Activated CD4-positive, alpha-beta T cell treated with anti-CD3 and anti-CD28 coated beads, Interleukin-2, amount 10 ng/mL, durations not matched to agents 24 days and 14 days (primary cell): Measurements from ENCODE around the gene PTP4A2. TPM values are rescaled to one million over a fixed set of nuclear protein-coding genes. Genes with fewer than 3 reads are reported as not detected.

Experiments used
- DNase-seq: peaks from one replicate; pipeline ENCODE4 v3.0.0; 2022
- H3K27ac Mint-ChIP-seq: one replicate; pipeline ENCODE4 v1.8.0; 2022; ENCODE audit warnings: mild to moderate bottlenecking, mixed read lengths
- H3K27me3 Mint-ChIP-seq: one replicate; pipeline ENCODE4 v1.8.0; 2022; ENCODE audit warnings: mixed read lengths
- H3K36me3 Mint-ChIP-seq: one replicate; pipeline ENCODE4 v1.8.0; 2022; ENCODE audit warnings: low read depth, mild to moderate bottlenecking, mixed read lengths
- H3K4me1 Mint-ChIP-seq: one replicate; pipeline ENCODE4 v1.8.0; 2021; ENCODE audit warnings: mixed read lengths
- H3K4me3 Mint-ChIP-seq: one replicate; pipeline ENCODE4 v1.8.0; 2022; ENCODE audit warnings: mild to moderate bottlenecking, moderate library complexity, mixed read lengths
- H3K9me3 Mint-ChIP-seq: one replicate; pipeline ENCODE4 v1.8.0; 2021; ENCODE audit warnings: mixed read lengths
- intact Hi-C: fragments of 100-400 bp; cut with micrococcal nuclease; formaldehyde crosslinking; loops from one replicate; pipeline ENCODE4 v1.15.1; 2023
- total RNA-seq: library from RNA; stranded (reverse); gene quantifications from 2 replicates; pipeline ENCODE4 v1.2.3, GENCODE V29; 2022

PTP4A2 gene
- total RNA-seq, 1 donor from 2014 or later: 363 TPM

DNA sequence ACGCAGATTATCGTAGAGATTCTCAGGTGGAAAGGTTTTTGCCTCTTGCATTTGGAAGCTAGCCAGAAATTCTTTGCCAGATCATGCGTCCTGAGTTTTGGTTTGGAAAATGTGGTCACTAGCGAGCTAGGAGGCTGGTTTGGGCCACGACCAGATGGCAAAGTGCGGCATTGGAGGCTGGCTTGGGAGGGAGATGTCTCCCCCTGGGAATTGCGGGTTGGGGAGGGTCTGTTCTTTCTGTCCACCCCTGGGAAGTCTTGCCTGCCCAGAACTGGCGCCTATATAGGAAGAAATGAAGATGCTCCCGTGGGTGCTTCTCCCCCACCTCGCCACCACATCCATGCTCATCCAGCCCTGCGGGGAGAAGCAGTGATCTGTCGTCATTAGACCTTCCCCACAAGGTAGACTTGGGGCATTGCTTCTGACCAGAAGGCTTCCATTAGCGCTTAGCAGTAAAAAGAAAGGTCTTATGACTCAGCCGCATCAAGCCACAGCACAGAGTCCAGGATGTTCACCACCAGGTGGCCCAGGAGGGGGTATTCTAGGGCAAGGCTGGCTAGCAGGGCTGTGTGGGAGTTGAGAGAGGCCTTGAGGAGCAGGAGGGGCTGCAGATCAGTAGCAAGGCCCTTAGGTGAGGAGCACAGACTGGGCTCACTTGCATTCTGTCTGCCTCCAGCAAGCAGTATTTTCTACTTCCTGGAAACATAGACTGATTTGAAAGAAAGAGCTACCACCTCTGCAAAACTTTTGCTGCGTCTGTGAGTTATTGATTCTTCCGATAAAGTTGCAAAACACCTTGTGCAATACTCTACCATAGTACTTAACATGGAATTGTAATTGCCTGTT, 1.5 kb upstream of the PTP4A2 start:
- Mint-ChIP-seq H3K36me3 (peaks cover 23% of the 10 kb centered on the region), H3K4me1 (peaks cover 64% of the 10 kb centered on the region), H3K9me3 (no peaks in the 10 kb centered on the region), H3K27ac (peak overlapping the region; percentile 96), H3K27me3 (no peaks in the 10 kb centered on the region), H3K4me3 (peak overlapping the region; percentile 76)
- intact Hi-C loops: loop anchor here (1.0 to 5.0 kb wide), 5 partner anchors 8 to 313 kb away; partner anchors contain the start of genes KHDRBS1, LCK and TMEM39B
- DNase-seq: peak; percentile 93

DNA sequence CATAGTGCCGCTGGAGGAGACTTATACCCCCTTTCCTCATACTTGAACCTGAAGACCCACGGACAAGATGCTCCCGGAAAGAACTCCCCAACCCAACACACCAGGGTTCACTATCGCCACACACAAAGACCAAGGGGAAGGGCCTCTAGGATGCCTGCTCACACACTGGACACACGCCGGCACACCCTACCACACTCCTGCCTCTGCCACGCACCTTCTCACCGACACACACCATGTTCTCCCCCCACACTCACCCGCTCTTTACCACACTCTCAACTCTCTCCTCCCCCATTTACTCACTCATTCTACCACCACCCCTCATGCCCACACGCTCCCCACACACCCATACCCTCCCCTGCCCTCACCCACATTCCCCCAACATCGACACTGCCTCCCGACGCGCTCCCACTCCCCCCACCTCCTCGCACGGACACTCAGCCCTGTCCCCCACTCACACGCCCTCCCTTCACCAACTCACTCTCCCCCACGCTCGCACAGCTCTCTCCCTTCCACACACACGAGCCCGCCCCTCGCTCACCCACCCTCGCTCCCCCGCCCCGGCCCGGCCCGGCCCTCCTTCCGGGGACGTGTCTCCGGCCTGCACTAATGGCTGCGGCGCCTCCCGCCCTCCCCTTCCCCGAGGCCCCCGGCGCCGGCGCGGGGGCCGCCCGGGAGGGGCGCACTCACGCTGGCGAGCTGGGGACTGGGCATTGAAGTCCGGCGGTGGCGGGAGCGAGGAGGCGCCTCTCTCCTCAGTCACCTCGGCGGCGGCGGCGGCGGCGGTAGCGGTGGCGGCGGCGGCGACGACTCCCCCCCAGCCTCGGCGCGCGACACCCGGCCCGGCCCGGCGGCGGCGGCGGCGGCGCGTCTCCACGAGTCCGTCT, 626 bp downstream of the PTP4A2 start:
- DNase-seq: peak; percentile 92
- Mint-ChIP-seq H3K4me3 (peak overlapping the region; percentile 95), H3K4me1 (peaks cover 67% of the 10 kb centered on the region), H3K27ac (peak overlapping the region; percentile 93), H3K9me3 (no peaks in the 10 kb centered on the region), H3K27me3 (no peaks in the 10 kb centered on the region), H3K36me3 (peaks cover 29% of the 10 kb centered on the region)
- intact Hi-C loops: loop anchor here (2.0 to 5.0 kb wide), 2 partner anchors 75 to 135 kb away; partner anchors contain the start of genes KHDRBS1 and TMEM39B

DNA sequence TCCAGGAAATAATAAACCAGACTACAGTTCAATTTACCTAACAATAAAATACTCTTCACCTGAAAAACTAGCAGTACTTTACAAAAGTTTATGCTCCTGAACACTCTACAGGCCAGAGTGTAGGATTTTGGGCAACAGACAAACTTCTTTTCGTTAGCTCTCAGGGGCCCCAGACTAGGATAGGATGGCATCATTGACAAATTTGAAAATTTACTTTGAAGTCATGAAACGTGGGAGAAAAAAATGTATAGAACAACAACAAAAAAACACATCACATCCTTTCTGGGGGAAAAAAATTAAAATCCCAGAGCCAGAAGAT, 1.2 kb downstream of the PTP4A2 start:
- peak overlapping the region; percentile 93 for H3K27ac Mint-ChIP-seq
- no peaks in the 10 kb centered on the region for H3K9me3 Mint-ChIP-seq
- peak overlapping the region; percentile 95 for H3K4me3 Mint-ChIP-seq
- no peak for DNase-seq
- intact Hi-C loops: loop anchor here (5.0 kb wide), 1 partner anchor 135 kb away; the partner anchor contains the start of gene TMEM39B
- H3K4me1 Mint-ChIP-seq: peaks cover 68% of the 10 kb centered on the region
- no peaks in the 10 kb centered on the region for H3K27me3 Mint-ChIP-seq
- peaks cover 32% of the 10 kb centered on the region for H3K36me3 Mint-ChIP-seq

DNA sequence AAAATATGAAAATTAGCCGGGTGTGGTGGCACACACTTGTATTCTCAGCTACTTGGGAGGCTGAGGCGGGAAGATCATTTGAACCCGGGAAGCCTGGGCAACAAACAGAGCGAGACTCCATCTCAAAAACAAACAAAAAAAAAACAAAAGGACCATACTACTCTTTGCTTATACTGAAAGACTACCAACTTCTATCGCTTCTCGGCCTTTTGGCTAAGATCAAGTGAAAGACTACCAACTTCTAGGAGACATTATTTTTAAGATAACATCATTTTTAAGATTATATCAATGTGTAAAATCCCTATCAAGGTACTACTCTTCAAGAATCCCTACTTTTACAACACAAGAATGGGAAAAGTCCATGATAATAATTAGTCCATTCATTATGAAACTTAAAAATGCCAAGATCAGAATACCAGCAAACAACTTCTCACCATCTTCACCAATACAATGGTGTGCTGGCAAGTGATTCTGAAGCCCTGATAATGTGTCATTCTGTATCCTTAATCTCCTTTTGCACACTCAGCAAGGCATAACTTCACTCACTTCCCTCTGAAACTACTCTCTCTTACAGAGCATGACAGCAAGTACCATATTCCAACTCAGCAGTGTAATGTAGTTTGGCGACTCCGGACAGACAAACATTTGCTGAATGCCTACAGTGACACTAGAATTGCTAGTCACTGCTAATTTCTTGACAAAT, 1.7 kb downstream of the PTP4A2 start:
- Mint-ChIP-seq H3K27ac (peak overlapping the region; percentile 93), H3K36me3 (peaks cover 32% of the 10 kb centered on the region), H3K4me3 (peak overlapping the region; percentile 95), H3K9me3 (no peaks in the 10 kb centered on the region), H3K4me1 (peaks cover 72% of the 10 kb centered on the region), H3K27me3 (no peaks in the 10 kb centered on the region)
- peak; percentile 72 for DNase-seq
- intact Hi-C loops: loop anchor here (5.0 kb wide), 1 partner anchor 136 kb away; the partner anchor contains the start of gene TMEM39B

DNA sequence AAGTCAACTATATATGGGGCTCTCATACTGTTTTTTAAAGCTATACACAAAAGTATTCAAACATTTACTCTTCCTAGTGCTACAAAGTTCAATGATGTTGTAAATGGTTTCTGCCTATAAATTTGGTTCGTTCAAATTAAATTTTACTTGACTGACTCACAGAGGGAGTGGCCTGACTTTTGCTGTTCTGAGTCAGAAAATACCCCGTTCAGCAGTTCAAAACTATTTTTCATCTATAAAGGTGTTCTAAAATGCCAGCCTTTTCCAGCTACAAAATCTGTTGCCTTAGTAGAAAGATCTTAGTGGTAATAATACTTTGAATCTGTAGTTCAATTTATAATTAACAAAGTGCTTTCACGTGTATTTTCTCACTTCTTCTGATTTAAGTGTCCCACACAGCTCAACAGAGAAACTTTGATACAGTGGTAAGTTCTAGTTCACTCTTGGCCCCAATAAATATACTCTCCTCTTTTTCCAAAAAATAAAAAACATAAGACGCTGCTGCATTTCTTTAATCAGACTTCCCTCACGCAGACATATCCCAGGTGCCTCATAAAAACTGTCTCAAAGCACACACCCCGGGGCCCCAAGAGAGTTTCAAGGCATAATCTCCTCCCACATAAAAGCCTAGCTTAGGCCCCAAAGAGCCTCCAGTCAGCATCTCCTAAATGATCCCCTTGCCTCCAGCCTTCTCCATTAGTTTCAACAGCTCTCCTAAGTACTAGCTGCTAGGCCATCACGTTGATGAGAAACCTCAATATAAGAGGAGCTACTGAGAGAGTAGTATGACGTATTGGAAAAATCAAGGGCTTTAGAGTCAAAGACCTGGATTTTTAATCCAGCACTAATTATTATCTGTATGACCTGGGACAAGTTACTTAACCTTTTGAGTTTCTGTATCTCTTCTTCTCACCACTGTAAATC, 3.2 kb downstream of the PTP4A2 start:
- peak; percentile 76 for DNase-seq
- H3K27ac Mint-ChIP-seq: peak overlapping the region; percentile 93
- no peaks in the 10 kb centered on the region for H3K9me3 Mint-ChIP-seq
- H3K4me1 Mint-ChIP-seq: peaks cover 74% of the 10 kb centered on the region
- peaks cover 37% of the 10 kb centered on the region for H3K36me3 Mint-ChIP-seq
- intact Hi-C loops: loop anchor here (5.0 kb wide), 1 partner anchor 137 kb away; the partner anchor contains the start of gene TMEM39B
- no peaks in the 10 kb centered on the region for H3K27me3 Mint-ChIP-seq
- peak overlapping the region; percentile 95 for H3K4me3 Mint-ChIP-seq

DNA sequence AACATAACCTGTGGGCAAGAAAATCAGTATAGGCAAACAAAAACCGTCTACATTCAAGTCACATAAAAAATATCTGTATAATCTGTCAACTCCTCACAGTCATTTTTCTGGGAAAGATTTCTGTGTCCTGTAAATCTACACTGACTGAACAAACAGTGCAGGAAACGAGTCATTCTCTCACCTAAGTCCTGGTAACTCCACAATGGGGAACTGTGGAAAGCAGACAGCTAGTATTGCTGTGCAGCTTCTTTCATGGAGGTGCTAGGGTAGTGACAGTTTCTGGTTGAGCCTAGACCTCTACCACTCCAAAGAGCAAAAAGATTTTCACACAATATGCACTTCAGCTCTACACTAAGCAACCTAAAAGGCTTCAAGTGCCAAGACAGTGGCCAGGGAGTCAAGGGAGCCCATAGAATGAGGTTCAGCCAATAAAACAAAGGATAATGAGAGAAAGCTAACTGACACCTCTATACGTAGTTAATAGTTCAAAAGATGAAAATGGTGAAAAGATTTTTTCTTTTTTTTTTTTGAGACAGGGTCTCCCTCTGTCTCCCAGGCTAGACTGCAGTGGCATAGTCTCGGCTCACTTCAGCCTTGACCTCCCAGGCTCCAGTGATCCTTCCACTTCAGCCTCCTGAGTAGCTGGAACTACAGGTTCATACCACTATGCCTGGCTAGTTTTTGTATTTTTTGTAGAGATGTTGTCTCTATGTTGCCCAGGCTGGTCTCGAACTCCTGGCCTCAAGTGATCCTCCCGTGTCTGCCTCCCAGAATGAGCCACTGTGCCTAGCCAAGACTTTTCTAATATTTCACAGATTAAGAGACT, 5.5 kb downstream of the PTP4A2 start:
- DNase-seq: peak; percentile 71
- Mint-ChIP-seq H3K9me3 (no peaks in the 10 kb centered on the region), H3K27me3 (no peaks in the 10 kb centered on the region), H3K36me3 (peaks cover 43% of the 10 kb centered on the region), H3K27ac (peak overlapping the region; percentile 93), H3K4me1 (peaks cover 69% of the 10 kb centered on the region), H3K4me3 (peak overlapping the region; percentile 95)
- intact Hi-C loops: no loop called here

DNA sequence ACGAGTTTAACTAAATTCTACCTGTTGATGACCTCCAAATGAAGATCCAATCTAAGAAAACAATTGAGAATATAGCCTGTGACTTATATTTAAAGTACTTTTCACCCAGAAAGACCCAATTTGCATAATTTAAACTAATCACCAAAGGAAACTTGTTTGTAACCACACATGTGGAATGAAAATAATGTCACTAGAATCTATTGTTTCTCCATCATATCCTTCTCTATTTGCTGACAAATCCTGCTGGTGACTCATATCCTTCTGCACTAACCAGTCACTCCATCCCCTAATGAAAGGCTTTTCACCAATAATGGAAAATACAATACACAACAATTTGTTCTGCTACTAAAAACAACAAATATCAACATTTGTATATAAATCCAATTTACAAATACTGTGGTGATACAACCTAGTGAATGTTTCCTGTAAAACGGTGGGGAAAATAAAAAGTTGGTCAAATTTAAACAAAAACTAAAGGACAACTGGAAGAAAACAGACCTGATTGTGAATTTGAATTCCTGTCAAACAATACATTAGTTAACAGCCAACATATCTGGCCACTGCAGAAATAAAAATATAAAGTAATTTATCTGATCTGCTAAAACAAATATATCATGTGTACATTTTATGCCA, 6.5 kb downstream of the PTP4A2 start:
- DNase-seq: no peak
- Mint-ChIP-seq H3K4me3 (peak overlapping the region; percentile 95), H3K27me3 (no peaks in the 10 kb centered on the region), H3K4me1 (peaks cover 76% of the 10 kb centered on the region), H3K9me3 (no peaks in the 10 kb centered on the region), H3K27ac (peak overlapping the region; percentile 93), H3K36me3 (peaks cover 39% of the 10 kb centered on the region)
- intact Hi-C loops: loop anchor here (1.0 kb wide), 2 partner anchors 8 to 40 kb away; no protein-coding TSS in a partner anchor

DNA sequence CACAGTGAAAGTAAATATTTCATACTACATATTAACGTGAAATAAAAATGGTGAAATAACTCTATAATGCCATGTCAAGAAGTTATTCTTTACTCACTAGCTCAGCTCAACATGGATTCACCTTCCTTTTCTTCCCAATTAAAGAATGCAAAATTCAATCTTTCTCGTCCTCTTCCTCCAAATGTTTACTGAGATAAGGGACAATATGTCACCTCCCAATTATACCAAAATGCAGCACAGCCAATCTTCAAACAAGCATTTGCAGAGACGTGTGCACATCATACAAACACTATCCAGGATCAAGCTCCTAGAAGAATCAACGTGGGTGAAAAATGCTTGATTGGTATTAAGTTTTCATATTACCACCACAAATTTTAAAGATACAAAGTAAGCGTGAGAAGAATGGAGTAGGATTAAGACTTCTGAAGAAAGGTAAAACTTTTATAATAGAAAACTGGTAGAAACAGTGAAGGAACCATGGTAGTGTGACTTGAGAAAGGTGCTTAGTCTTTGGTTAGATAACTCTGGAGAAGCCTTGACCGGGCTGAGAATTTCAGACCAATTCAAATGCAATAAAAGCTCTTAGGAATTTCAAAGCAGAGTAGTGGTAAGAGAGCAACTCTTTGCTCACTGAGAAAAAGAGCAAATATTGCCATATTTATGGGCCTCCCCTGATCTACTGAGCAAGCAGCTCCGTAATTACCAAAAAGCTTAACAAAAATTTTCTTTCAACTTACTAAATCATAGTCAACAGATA, 7.2 kb downstream of the PTP4A2 start:
- H3K36me3 Mint-ChIP-seq: peaks cover 33% of the 10 kb centered on the region
- no peaks in the 10 kb centered on the region for H3K9me3 Mint-ChIP-seq
- DNase-seq: no peak
- no peaks in the 10 kb centered on the region for H3K27me3 Mint-ChIP-seq
- peak overlapping the region; percentile 93 for H3K27ac Mint-ChIP-seq
- intact Hi-C loops: loop anchor here (1.0 kb wide), 2 partner anchors 8 to 40 kb away; no protein-coding TSS in a partner anchor
- H3K4me3 Mint-ChIP-seq: peak overlapping the region; percentile 95
- H3K4me1 Mint-ChIP-seq: peaks cover 76% of the 10 kb centered on the region

DNA sequence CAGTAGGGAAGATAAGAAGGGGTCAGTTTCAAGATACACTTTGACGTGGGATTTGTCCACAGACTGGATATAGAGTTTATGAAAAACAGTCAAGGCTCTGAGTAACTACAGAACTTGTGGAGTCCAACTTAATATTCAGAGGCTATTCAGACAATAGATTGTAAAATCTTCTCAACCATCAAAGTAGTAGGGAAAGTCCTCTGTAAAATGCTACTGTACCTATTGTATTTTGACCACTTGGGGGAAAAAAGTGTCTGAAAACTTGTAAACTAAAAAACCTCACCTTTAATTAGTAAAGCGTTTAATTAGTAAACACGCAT, 10.5 kb downstream of the PTP4A2 start:
- Mint-ChIP-seq H3K27me3 (no peaks in the 10 kb centered on the region), H3K36me3 (peaks cover 26% of the 10 kb centered on the region), H3K4me1 (peaks cover 68% of the 10 kb centered on the region), H3K27ac (peak overlapping the region; percentile 81), H3K9me3 (no peaks in the 10 kb centered on the region), H3K4me3 (peak overlapping the region; percentile 74)
- intact Hi-C loops: no loop called here
- DNase-seq: no peak

DNA sequence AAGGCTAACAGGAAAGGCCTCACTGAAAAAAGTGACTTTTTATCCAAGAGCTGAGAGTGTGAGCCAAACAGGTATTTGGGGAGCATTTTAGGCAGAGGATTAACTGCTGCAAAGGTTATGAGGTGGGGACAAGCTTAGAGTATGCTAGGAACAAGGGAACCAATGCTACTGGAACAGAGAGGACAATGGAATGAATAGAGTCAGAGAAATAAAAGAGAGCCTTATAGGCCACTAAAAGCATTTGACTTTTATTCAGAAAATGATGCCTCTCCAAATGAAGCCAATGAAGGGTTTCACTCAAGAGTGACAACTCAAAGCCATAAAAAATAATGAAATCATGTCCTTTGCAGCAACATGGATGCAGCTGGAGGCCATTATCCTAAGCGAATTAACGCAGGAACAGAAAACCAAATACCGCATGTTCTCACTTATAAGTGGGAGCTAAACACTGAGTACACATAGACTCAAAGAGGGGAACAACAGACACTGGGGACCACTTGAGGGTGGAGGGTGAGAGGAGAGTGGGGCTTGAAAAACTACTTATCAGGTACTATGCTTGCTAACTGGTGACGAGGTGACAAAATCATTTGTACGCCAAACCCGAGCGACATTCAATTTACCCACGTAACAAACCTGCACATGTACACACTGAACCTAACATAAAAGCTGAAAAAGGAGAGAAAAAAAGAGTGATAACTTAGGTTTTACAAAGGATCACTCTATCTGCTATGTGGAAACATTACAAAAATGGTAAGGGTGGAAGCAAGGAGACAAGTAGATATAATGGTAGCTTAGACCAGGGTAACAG, 11.1 kb downstream of the PTP4A2 start:
- Mint-ChIP-seq H3K9me3 (no peaks in the 10 kb centered on the region), H3K36me3 (peaks cover 25% of the 10 kb centered on the region), H3K27ac (peak overlapping the region; percentile 81), H3K4me1 (peaks cover 66% of the 10 kb centered on the region), H3K27me3 (no peaks in the 10 kb centered on the region), H3K4me3 (peak overlapping the region; percentile 74)
- intact Hi-C loops: loop anchor here (1.0 kb wide), 2 partner anchors 16 to 29 kb away; no protein-coding TSS in a partner anchor
- no peak for DNase-seq
